DND-41 (cell line): ENCODE data around the gene MKNK1.

Source experiments
- EZH2 ChIP-seq: IDR thresholded peaks from 3 replicates; pipeline ENCODE4 v1.6.1; 2012; ENCODE audit warnings: borderline replicate concordance, low read depth, mild to moderate bottlenecking, moderate library complexity, low read length, inconsistent platforms; ENCODE audit not compliant: severe bottlenecking
- TF ChIP-seq, protein P1 (sequence below): IDR thresholded peaks from 2 replicates; pipeline ENCODE4 v1.5.1; 2012; ENCODE audit warnings: borderline replicate concordance, low read length, moderate library complexity, mild to moderate bottlenecking; ENCODE audit not compliant: poor library complexity, severe bottlenecking; ENCODE audit errors: extremely low read depth

DNA sequence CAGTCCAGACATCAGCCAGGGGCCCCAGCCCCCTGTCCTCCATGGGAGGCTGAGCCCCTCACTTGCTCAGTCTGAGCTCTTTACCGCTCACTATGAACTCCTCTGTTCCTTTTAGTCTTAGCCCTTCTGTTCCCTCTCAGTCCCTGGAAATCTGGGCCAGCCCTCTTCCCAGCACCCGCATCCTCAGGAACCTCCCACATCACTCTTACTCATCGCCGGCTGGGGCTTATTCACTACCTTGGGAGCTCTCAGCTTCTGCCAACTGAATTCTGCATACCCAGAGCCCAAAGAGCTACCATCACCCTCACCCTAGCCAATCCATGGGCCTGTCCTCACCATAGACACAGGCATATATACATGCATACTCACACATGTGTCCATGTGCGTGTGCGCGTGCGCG lies 64.1 kb downstream of the MKNK1 start:
- TF ChIP-seq, protein P1, sequence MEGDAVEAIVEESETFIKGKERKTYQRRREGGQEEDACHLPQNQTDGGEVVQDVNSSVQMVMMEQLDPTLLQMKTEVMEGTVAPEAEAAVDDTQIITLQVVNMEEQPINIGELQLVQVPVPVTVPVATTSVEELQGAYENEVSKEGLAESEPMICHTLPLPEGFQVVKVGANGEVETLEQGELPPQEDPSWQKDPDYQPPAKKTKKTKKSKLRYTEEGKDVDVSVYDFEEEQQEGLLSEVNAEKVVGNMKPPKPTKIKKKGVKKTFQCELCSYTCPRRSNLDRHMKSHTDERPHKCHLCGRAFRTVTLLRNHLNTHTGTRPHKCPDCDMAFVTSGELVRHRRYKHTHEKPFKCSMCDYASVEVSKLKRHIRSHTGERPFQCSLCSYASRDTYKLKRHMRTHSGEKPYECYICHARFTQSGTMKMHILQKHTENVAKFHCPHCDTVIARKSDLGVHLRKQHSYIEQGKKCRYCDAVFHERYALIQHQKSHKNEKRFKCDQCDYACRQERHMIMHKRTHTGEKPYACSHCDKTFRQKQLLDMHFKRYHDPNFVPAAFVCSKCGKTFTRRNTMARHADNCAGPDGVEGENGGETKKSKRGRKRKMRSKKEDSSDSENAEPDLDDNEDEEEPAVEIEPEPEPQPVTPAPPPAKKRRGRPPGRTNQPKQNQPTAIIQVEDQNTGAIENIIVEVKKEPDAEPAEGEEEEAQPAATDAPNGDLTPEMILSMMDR = no peak
- no peak for TF ChIP-seq EZH2
